ENCODE results near the gene RRM2. TPM values are rescaled to one million over a fixed set of nuclear protein-coding genes. Genes with fewer than 3 reads are reported as not detected.

Gene RRM2
- total and polyA plus RNA-seq, 2 of the 4 experiments (the other 2 are of a cell fraction) = 53.6 to 68.5 TPM

DNA sequence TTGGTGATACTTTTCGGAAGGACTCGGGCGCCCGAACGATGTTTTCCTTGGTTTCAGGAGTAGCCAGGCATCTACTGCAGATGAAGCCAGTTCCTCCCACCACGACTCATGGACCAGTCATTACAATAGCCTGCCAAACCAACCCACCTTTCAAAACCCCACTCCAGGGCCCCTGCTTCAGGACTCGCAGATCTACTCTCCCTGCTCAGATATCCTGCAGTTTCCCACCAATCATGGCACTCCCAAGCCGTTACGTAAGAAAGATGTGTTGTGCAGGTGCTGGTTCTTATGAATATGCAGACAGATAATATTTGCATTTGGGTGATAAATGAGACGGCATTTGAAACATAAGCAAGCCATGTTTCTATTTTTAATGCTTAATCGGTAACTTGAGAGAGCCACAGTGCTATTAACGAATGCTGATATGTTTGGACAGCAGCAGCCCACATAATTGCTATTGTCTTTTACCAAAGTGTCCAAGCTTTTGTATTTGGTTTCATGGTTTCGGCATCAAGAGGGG is 38.8 kb upstream of the RRM2 start:
- TF ChIP-seq, protein P1, sequence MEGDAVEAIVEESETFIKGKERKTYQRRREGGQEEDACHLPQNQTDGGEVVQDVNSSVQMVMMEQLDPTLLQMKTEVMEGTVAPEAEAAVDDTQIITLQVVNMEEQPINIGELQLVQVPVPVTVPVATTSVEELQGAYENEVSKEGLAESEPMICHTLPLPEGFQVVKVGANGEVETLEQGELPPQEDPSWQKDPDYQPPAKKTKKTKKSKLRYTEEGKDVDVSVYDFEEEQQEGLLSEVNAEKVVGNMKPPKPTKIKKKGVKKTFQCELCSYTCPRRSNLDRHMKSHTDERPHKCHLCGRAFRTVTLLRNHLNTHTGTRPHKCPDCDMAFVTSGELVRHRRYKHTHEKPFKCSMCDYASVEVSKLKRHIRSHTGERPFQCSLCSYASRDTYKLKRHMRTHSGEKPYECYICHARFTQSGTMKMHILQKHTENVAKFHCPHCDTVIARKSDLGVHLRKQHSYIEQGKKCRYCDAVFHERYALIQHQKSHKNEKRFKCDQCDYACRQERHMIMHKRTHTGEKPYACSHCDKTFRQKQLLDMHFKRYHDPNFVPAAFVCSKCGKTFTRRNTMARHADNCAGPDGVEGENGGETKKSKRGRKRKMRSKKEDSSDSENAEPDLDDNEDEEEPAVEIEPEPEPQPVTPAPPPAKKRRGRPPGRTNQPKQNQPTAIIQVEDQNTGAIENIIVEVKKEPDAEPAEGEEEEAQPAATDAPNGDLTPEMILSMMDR (conservative IDR thresholded peaks at IDR 0.05; ENCODE audit: low read depth, low read length) = no peak
- no peak for TF ChIP-seq RFX5 (IDR thresholded peaks at IDR 0.05; ENCODE audit: low read depth, low read length)
- POLR2A ChIA-PET (ENCODE audit: unreplicated experiment) = no interaction called here
- no peak overlapping the region for H3K23ac ChIP-seq (ENCODE audit: low read depth, low read length)
- H3K18ac ChIP-seq (ENCODE audit: low read depth, low read length) = no peak overlapping the region
- no peak for ATAC-seq (ENCODE audit: low read depth)
- H2BK15ac ChIP-seq (ENCODE audit: low read depth, low read length) = no peak overlapping the region
- dilution Hi-C loops (cut with HindIII; ENCODE audit: low sequenced_read_pairs, unreplicated experiment) = no loop called here
- CTCF ChIA-PET = interaction anchor here (1.2 kb wide), 1 partner anchor 14 kb away, joined by 6 read pairs; no protein-coding TSS in a partner anchor
- H3K4ac ChIP-seq (ENCODE audit: low read depth, low read length) = no peak overlapping the region
- DNase-seq = no peak
- in situ Hi-C loops (cut with MboI; ENCODE audit: low sequenced_read_pairs) = no loop called here
- H4K20me1 ChIP-seq (ENCODE audit: insufficient read depth, low read length) = no peaks in the 10 kb centered on the region
- no peak overlapping the region for H3K9ac ChIP-seq (ENCODE audit: low read depth, low read length)
- H4K5ac ChIP-seq (ENCODE audit: low read depth, low read length) = no peak overlapping the region
- H3K27ac ChIP-seq (ENCODE audit: insufficient read depth, low read length) = no peak overlapping the region
- BruUV-seq (replicated peaks) = no TSS peak
- no peaks in the 10 kb centered on the region for H3K79me1 ChIP-seq (ENCODE audit: low read depth in 1 of 2, low read length in 2 of 2)
- peaks cover 60% of the 10 kb centered on the region for H3K27me3 ChIP-seq (ENCODE audit: control insufficient read depth, insufficient read depth, low read length)
- H2BK20ac ChIP-seq (ENCODE audit: low read depth, low read length) = no peak overlapping the region
- H3K14ac ChIP-seq (replicated peaks; ENCODE audit: low read depth, low read length) = no peak overlapping the region
- H3K4me2 ChIP-seq (ENCODE audit: low read depth, low read length) = no peak overlapping the region
- H3K36me3 ChIP-seq (ENCODE audit: control insufficient read depth, insufficient read depth, low read length) = no peaks in the 10 kb centered on the region
- no peak overlapping the region for H2AK9ac ChIP-seq (replicated peaks; ENCODE audit: low read depth, low read length, poor library complexity)
- no peaks in the 10 kb centered on the region for H3K9me3 ChIP-seq (ENCODE audit: control insufficient read depth, insufficient read depth, low read length)
- no peak overlapping the region for H2AFZ ChIP-seq (replicated peaks; ENCODE audit: low read length, poor library complexity)
- H4K8ac ChIP-seq (ENCODE audit: low read depth in 2 of 2, low read length in 2 of 2) = no peak overlapping the region
- WGBS, 2 experiments (ENCODE audit: extremely low coverage in 2 of 2, insufficient read length in 1 of 2) = 85% methylated on average over 4 of the region's 13 CpGs; no CpG with 5 or more reads in 1 of the 2 experiments
- no peaks in the 10 kb centered on the region for H3K9me1 ChIP-seq (ENCODE audit: insufficient read depth, low read length)
- no peak overlapping the region for H3K4me3 ChIP-seq (ENCODE audit: insufficient read depth, low read depth, low read length)
- H2BK120ac ChIP-seq (ENCODE audit: low read depth, low read length) = no peak overlapping the region
- H2AK5ac ChIP-seq (ENCODE audit: low read depth, low read length) = no peak overlapping the region
- no peak overlapping the region for H4K91ac ChIP-seq (ENCODE audit: insufficient read depth, low read depth, low read length)
- H2BK5ac ChIP-seq (ENCODE audit: low read depth, low read length, poor library complexity, severe bottlenecking) = no peak overlapping the region
- no peak overlapping the region for H3K56ac ChIP-seq (ENCODE audit: extremely low read depth, insufficient read depth, low read length)
- 0 out of 2 replicates have a peak, but pooled peaks cover 2% of the 10 kb centered on the region for H3K4me1 ChIP-seq (ENCODE audit: control insufficient read depth, insufficient read depth, low read length)
- intact Hi-C loops (cut with micrococcal nuclease) = no loop called here
